Skeletal muscle satellite cell (primary cell): ENCODE results near the gene PTPRH.

Experiments
- H3K27me3 ChIP-seq: 2 replicates; pipeline ENCODE4 v1.7.0; 2013; ENCODE audit warnings: low read length; ENCODE audit not compliant: control insufficient read depth, insufficient read depth
- H3K36me3 ChIP-seq: 2 replicates; pipeline ENCODE4 v1.7.0; 2013; ENCODE audit warnings: mild to moderate bottlenecking, control low read depth, low read length; ENCODE audit not compliant: insufficient read depth
- H3K4me1 ChIP-seq: 2 replicates; pipeline ENCODE4 v1.7.0; 2013; ENCODE audit warnings: low read length; ENCODE audit not compliant: control insufficient read depth, insufficient read depth
- H3K4me2 ChIP-seq: 2 replicates; pipeline ENCODE4 v1.7.0; 2013; ENCODE audit warnings: mild to moderate bottlenecking, low read length
- H3K4me3 ChIP-seq: 2 replicates; pipeline ENCODE4 v1.7.0; 2013; ENCODE audit warnings: low read length
- H3K9ac ChIP-seq: 2 replicates; pipeline ENCODE4 v1.7.0; 2013; ENCODE audit warnings: mild to moderate bottlenecking, low read depth, low read length, moderate library complexity
- H3K9me3 ChIP-seq: replicated peaks from 2 replicates; pipeline ENCODE4 v1.7.0; 2013; ENCODE audit warnings: mild to moderate bottlenecking, control low read depth, low read length

The PTPRH gene

DNA sequence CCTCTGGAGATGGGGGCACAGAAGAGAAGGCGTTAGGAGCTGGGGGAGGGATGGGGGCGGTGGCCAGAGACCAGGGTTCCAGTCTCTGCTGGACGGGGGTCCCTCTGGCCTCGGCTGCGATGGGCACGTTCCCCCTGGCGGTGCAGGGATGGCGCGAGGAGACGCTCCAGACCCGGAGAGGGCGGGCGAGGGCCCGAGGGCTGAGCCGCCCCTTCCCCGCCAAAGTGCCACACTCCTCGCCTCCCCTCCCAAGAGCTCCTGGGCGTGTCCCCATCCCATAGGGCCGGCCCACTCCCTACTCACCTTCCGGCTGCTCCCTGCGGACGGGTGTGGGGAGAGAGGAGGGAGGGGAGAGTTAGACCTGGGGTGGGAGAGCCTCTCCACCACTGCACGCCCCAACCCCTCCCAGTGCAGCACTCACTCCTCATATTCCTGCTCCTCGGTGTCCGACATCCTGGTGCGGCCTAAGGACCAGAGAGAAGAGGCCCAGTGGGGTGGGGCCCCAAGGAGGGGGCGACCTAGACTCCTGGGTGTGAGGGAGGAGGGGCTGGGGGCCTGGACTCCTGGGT, 62.5 kb downstream of the PTPRH start:
- no peaks in the 10 kb centered on the region for H3K4me1 ChIP-seq
- peaks cover 30% of the 10 kb centered on the region for H3K27me3 ChIP-seq
- no peak overlapping the region for H3K4me2 ChIP-seq
- no peak overlapping the region for H3K9ac ChIP-seq
- no peak overlapping the region for H3K4me3 ChIP-seq
- no peaks in the 10 kb centered on the region for H3K36me3 ChIP-seq
- no peaks in the 10 kb centered on the region for H3K9me3 ChIP-seq

- Histone ChIP-seq H3K9ac (no peak overlapping the region), H3K27me3 (peaks cover 30% of the 10 kb centered on the region), H3K4me3 (no peak overlapping the region), H3K9me3 (no peaks in the 10 kb centered on the region), H3K4me1 (no peaks in the 10 kb centered on the region), H3K36me3 (no peaks in the 10 kb centered on the region), H3K4me2 (no peak overlapping the region)
Observed at GRCh38 chr19:55146078-55146704, 63.1 kb downstream of the PTPRH start.

DNA sequence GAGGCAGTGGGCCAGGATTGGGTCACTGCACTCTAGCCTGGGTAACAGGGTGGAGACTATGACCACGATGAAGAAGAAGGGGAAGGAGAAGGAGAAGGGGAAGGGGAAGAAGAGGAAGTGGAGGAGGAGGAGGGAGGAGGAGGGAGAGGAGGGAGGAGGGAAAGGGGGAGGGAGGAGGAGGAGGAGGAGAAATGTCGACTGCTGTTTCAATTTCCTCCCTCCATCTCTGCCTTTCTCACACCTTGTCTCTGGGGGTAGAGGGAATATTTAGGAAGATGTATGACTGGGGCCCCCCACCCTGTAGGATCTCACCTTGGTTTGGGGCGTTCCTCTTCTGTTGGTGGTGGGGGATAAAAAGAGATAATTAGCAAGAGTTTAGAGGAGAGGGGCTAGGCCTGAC, 64.1 kb downstream of the PTPRH start:
- no peak overlapping the region for H3K4me3 ChIP-seq
- peaks cover 28% of the 10 kb centered on the region for H3K27me3 ChIP-seq
- H3K9ac ChIP-seq: no peak overlapping the region
- no peak overlapping the region for H3K4me2 ChIP-seq
- H3K36me3 ChIP-seq: no peaks in the 10 kb centered on the region
- no peaks in the 10 kb centered on the region for H3K4me1 ChIP-seq
- H3K9me3 ChIP-seq: no peaks in the 10 kb centered on the region

DNA sequence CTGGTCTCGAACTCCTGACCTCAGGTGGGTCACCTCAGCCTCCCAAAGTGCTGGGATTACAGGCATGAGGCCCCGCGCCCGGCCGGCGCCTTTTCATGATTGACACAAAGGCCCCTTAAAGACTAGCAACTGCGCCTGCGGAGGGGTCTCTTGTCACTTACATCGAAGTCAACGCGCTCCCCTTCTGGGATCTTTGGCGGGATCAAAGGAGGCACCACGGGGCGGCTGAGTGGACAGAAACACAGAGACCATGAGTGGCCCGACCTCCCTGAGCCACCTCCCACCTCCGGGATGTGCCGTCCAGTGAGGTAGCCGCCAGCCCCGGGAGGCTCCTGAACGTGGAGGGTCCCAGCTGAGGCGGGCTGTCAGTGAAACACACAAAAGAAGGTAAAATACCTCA, 67.6 kb downstream of the PTPRH start:
- Histone ChIP-seq H3K9me3 (no peaks in the 10 kb centered on the region), H3K4me3 (no peak overlapping the region), H3K4me1 (no peaks in the 10 kb centered on the region), H3K9ac (no peak overlapping the region), H3K27me3 (peaks cover 10% of the 10 kb centered on the region), H3K4me2 (no peak overlapping the region), H3K36me3 (no peaks in the 10 kb centered on the region)

GRCh38 chr19:55137915-55138314, 71.4 kb downstream of the PTPRH start:
- no peak overlapping the region for H3K9ac ChIP-seq
- peaks cover 3% of the 10 kb centered on the region for H3K27me3 ChIP-seq
- H3K4me2 ChIP-seq: no peak overlapping the region
- H3K4me1 ChIP-seq: no peaks in the 10 kb centered on the region
- no peak overlapping the region for H3K4me3 ChIP-seq
- H3K9me3 ChIP-seq: no peaks in the 10 kb centered on the region
- H3K36me3 ChIP-seq: no peaks in the 10 kb centered on the region

DNA sequence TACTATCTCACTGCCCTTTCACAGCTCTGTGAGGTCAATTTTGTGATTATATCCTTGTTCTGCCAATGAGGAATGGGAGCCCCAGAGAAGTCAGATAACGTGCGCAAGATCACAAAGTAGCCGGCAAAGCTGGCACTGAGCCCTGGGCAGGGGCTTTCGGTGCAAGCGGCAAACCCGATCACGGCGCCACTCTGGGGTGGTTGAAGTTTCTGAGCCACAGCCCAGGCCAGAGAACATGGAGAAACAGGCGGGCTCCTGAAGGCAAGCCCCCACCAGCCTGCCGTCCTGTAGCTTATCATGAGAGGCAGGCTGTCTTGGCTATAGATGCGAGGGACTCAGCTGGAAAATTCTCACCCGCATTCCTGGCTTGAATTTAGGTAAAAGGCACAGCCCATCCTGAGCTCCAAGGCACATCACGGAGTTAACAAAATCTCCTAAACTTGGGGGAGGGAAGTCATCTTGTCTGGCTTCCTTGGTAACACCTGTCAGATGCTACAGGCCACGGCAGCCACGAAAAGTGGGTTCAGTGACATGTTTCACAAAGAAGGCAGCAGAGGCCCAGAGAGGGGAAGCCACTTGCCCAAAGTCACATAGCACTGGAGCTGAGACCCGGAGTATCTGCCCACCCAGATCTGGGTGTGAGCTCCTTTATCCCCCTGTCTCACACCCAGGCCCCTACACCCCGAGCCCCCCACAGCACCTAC, 72.8 kb downstream of the PTPRH start:
- Histone ChIP-seq H3K36me3 (no peaks in the 10 kb centered on the region), H3K9me3 (no peaks in the 10 kb centered on the region), H3K4me2 (no peak overlapping the region), H3K4me3 (no peak overlapping the region), H3K9ac (no peak overlapping the region), H3K27me3 (peaks cover 3% of the 10 kb centered on the region), H3K4me1 (no peaks in the 10 kb centered on the region)

DNA sequence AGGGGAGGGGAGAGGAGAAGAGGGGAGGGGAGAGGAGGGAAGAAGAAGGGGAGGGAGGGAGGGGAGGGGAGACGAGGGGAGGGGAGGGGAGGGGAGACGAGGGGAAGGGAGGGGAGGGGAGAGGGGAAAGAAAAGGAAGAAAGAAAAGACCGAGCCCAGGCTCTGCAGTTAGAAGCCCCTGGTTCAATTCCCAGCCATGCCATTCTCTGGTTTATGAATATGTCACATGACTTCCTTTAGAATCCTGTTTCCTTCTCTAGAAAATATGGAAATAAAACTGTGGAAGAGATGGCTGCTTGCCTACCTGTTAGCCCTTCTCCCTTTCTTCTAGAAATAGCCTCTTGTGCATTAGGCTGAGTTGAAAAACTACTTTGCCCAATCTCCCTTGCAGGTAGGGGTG, 74.6 kb downstream of the PTPRH start:
- Histone ChIP-seq H3K9ac (no peak overlapping the region), H3K4me2 (no peak overlapping the region), H3K4me1 (no peaks in the 10 kb centered on the region), H3K4me3 (no peak overlapping the region), H3K36me3 (no peaks in the 10 kb centered on the region), H3K9me3 (no peaks in the 10 kb centered on the region), H3K27me3 (peaks cover 16% of the 10 kb centered on the region)

- Histone ChIP-seq H3K27me3 (peaks cover 21% of the 10 kb centered on the region), H3K9ac (no peak overlapping the region), H3K4me1 (no peaks in the 10 kb centered on the region), H3K36me3 (no peaks in the 10 kb centered on the region), H3K4me2 (no peak overlapping the region), H3K9me3 (no peaks in the 10 kb centered on the region), H3K4me3 (no peak overlapping the region)
Observed at GRCh38 chr19:55133639-55134444, 75.5 kb downstream of the PTPRH start.

DNA sequence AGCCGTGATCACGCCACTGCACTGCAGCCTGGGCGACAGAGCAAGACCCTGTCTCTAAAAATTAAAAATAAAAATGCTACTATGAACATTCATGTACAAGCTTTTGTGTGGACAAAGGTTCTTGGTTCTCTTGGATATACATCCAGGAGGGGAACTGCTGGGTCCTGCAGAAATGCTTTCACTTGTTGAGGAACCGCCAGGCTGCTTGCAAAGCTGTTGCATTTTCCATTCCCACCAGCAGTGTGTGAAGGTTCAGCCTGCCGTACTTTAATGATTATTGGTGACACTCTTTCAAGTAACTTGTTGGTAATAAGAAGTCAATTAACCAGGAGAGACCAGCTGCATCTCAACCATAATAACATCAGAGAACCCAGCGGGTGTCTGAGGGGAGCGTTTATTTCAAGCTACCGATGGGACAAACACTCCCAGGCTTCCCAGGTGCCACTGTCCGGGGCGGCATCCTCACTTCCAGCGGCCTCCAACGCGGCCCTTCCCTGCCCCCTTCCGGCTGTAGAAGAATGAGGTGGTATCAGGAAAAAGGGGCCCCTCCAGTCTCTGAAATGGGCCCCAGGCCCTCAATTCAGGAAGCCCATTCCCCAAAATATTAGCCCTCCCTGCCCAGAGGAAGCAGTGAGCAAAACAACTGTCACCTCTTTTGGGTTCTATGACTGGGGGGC, 76.7 kb downstream of the PTPRH start:
- Histone ChIP-seq H3K4me1 (no peaks in the 10 kb centered on the region), H3K27me3 (peaks cover 21% of the 10 kb centered on the region), H3K4me2 (no peak overlapping the region), H3K9ac (no peak overlapping the region), H3K9me3 (no peaks in the 10 kb centered on the region), H3K36me3 (no peaks in the 10 kb centered on the region), H3K4me3 (no peak overlapping the region)

GRCh38 chr19:55131421-55131820, 77.9 kb downstream of the PTPRH start:
- peaks cover 25% of the 10 kb centered on the region for H3K27me3 ChIP-seq

More at GRCh38 chr19:55131421-55131820, 77.9 kb downstream of the PTPRH start:
- no peak overlapping the region for H3K4me3 ChIP-seq
- no peaks in the 10 kb centered on the region for H3K4me1 ChIP-seq
- no peak overlapping the region for H3K4me2 ChIP-seq
- H3K9me3 ChIP-seq: no peaks in the 10 kb centered on the region
- no peaks in the 10 kb centered on the region for H3K36me3 ChIP-seq
- no peak overlapping the region for H3K9ac ChIP-seq
